ENCODE data around the gene TRAF1. TPM values are rescaled to one million over a fixed set of nuclear protein-coding genes. Genes with fewer than 3 reads are reported as not detected.

TRAF1 gene
- total and polyA plus RNA-seq, 4 experiments from 2014 or later, result 7.8 to 181 (median 94.3) TPM

DNA sequence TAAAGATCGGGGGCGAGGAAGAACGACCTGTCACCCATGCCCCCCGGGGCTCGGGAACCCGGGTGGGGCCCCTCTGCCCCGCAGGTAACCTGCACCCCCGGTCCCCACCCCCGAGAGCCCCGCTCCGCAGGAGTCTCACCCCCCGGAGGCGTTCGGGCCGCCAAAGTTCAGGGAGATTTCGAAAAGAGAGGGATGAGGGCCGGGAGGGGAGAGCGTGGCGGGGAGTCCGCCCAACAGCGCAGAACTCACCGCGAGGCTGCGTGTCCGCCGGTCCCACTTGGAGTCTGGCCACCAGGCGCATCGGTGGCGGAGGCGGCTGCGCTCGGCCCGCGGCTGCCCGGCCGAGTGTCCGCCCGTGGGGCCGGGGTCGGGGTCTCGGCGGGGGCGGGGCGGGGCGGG, 49.8 kb downstream of the TRAF1 start, which contains the start of gene PHF19:
TSS of gene PHF19 (minus strand) at position 347 of the 399 bp plus-strand sequence. CDS start 2,447 bp downstream, outside the sequence.
- Histone ChIP-seq H3K4me1 (ENCODE audit: insufficient read depth, low read length) (peaks cover 80% of the 10 kb centered on the region), H3K4me3 (ENCODE audit: low read length in 2 of 2) (peak within 1 kb of the TSS; percentile 67 to 83), H3K9me3 (ENCODE audit: control insufficient read depth in 1 of 2, low read length in 2 of 2) (no peaks in the 10 kb centered on the region), H3K27ac (ENCODE audit: low read depth, low read length) (peak within 1 kb of the TSS; percentile 78), H3K27me3 (ENCODE audit: insufficient read depth, low read length) (no peaks in the 10 kb centered on the region), H3K36me3 (ENCODE audit: insufficient read depth, low read length) (peaks cover 21% of the 10 kb centered on the region)
- POLR2A ChIA-PET (ENCODE audit: partially characterized antibody), result interaction anchor here (0.9 to 74.5 kb wide), 7 partner anchors 8 to 196 kb away, joined by 3 to 5577 read pairs (median 7); partner anchors contain the start of genes FBXW2, PSMD5 and TRAF1
- Mint-ChIP-seq H3K4me3 (peak within 1 kb of the TSS; percentile 88 to 99 (median 96)), H3K27me3 (no peaks in the 10 kb centered on the region), H3K36me3 (peaks cover 14 to 38% of the 10 kb centered on the region in 2 donors), H3K4me1 (peaks cover 64 to 85% (median 72%) of the 10 kb centered on the region in 4 donors), H3K9me3 (no peaks in the 10 kb centered on the region), H3K27ac (peak within 1 kb of the TSS; percentile 88 to 99 (median 97))
- intact Hi-C loops (cut with micrococcal nuclease), result loop anchor here (1.0 to 5.0 kb wide), 6 partner anchors 34 to 184 kb away; partner anchors contain the start of genes PSMD5 and TRAF1
- CTCF ChIA-PET (ENCODE audit: partially characterized antibody), result interaction anchor here (1.0 to 16.8 kb wide), 5 partner anchors 10 to 184 kb away, joined by 3 to 254 read pairs (median 4); no protein-coding TSS in a partner anchor
- DNase-seq, result peak in 2 of 5 donors; percentile 40 to 58

DNA sequence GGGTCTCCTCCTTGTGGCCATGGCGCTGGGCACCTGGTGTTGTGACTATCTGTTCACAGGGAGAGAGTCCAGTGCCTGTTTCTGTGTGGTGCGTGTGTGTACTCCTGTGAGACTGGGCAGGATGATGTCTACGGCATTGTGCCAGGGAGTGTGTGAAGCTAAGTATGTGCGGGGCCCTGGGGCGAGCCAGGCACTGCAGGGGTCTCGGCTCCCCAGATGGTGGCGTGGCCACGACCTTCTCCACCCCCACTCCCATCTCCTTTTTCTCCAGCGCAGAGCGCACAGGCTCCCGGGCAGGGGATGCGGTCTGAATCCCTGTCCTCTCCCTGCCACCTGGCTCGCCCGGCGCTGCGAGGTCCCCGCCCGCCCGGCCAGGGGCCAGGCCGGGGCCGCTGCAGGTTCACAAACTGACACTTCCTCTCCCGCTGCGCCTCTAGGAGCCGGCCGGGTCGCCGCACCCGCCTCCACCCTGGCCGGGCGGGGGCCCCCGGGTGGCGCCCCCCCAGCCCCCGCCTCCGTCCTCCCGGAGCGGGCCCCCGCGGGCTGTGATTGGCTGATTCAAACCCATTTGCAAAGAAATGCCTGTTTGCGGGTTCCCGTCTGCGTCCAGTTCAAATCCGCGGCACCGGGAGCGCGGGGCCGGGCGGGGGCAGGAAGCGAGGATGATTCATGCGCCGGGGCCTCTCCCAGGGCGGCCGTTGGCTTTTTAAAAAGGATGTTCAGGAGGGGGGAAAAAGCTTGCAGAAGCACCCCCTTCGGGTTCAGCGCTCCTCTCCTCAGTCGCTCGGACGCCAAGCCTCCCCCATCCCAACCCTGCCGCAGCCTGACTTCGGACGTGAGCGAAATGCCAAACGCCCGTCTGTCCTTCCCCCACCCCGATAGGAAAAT, 50.4 kb downstream of the TRAF1 start:
- peaks cover 73% of the 10 kb centered on the region for H3K4me1 ChIP-seq (ENCODE audit: insufficient read depth, low read length)
- no peaks in the 10 kb centered on the region for H3K9me3 ChIP-seq (ENCODE audit: control insufficient read depth in 1 of 2, low read length in 2 of 2)
- ChIA-PET CTCF (ENCODE audit: partially characterized antibody) (interaction anchor here (0.9 to 16.8 kb wide), 7 partner anchors 8 to 184 kb away, joined by 3 to 254 read pairs (median 4); no protein-coding TSS in a partner anchor), POLR2A (ENCODE audit: partially characterized antibody) (interaction anchor here (0.9 to 74.5 kb wide), 5 partner anchors 7 to 83 kb away, joined by 3 to 5577 read pairs (median 13); partner anchors contain the start of genes FBXW2, PSMD5 and TRAF1)
- peaks cover 14 to 43% of the 10 kb centered on the region in 2 donors for H3K36me3 Mint-ChIP-seq
- H3K4me3 Mint-ChIP-seq, result peak overlapping the region; percentile 81 to 91 (median 85)
- intact Hi-C loops (cut with micrococcal nuclease), result loop anchor here (1.0 to 5.0 kb wide), 6 partner anchors 33 to 185 kb away; partner anchors contain the start of genes PSMD5 and TRAF1
- no peaks in the 10 kb centered on the region for H3K9me3 Mint-ChIP-seq
- peaks cover 61 to 80% (median 66%) of the 10 kb centered on the region in 4 donors for H3K4me1 Mint-ChIP-seq
- peak overlapping the region; percentile 78 for H3K27ac ChIP-seq (ENCODE audit: low read depth, low read length)
- DNase-seq, result peak; percentile 61 to 89 (median 67)
- no peaks in the 10 kb centered on the region for H3K27me3 ChIP-seq (ENCODE audit: insufficient read depth, low read length)
- no peaks in the 10 kb centered on the region for H3K27me3 Mint-ChIP-seq
- peaks cover 21% of the 10 kb centered on the region for H3K36me3 ChIP-seq (ENCODE audit: insufficient read depth, low read length)
- peak overlapping the region; percentile 67 to 83 for H3K4me3 ChIP-seq (ENCODE audit: low read length in 2 of 2)
- H3K27ac Mint-ChIP-seq, result peak overlapping the region; percentile 85 to 98 (median 93)

DNA sequence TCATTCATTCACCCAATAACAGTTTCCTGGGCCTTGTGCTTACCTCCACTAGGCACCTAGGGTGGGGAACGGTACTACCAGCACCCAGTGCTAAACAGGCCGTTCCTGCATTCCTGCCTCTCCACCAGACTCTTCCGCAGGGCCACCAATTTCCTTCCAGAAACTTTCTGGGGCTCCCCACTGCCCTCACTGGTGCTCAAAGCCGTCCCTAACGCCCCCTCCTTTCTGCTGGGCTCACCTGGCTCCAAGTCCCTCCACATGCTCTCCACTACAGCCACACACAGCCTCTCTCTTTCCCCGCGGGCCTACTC, 51.0 kb downstream of the TRAF1 start:
- Histone ChIP-seq H3K27ac (ENCODE audit: low read depth, low read length) (peak overlapping the region; percentile 78), H3K36me3 (ENCODE audit: insufficient read depth, low read length) (peaks cover 21% of the 10 kb centered on the region), H3K4me1 (ENCODE audit: insufficient read depth, low read length) (peaks cover 67% of the 10 kb centered on the region), H3K4me3 (ENCODE audit: low read length in 2 of 2) (peak overlapping the region; percentile 27 to 83), H3K9me3 (ENCODE audit: control insufficient read depth in 1 of 2, low read length in 2 of 2) (no peaks in the 10 kb centered on the region), H3K27me3 (ENCODE audit: insufficient read depth, low read length) (no peaks in the 10 kb centered on the region)
- intact Hi-C loops (cut with micrococcal nuclease), result loop anchor here (5.0 kb wide), 1 partner anchor 107 kb away; no protein-coding TSS in a partner anchor
- peaks cover 14 to 46% of the 10 kb centered on the region in 2 donors for H3K36me3 Mint-ChIP-seq
- peak in 2 of 5 donors; percentile 26 to 33 for DNase-seq
- ChIA-PET POLR2A (ENCODE audit: partially characterized antibody) (interaction anchor here (4.5 to 74.5 kb wide), 2 partner anchors 32 to 38 kb away, joined by 25 to 5577 read pairs; partner anchors contain the start of genes PSMD5 and TRAF1), CTCF (ENCODE audit: partially characterized antibody) (interaction anchor here (0.9 to 16.8 kb wide), 4 partner anchors 9 to 59 kb away, joined by 3 to 254 read pairs (median 4); no protein-coding TSS in a partner anchor)
- peaks cover 59 to 77% (median 62%) of the 10 kb centered on the region in 4 donors for H3K4me1 Mint-ChIP-seq
- no peaks in the 10 kb centered on the region for H3K9me3 Mint-ChIP-seq
- H3K27me3 Mint-ChIP-seq, result no peaks in the 10 kb centered on the region
- H3K4me3 Mint-ChIP-seq, result peak overlapping the region; percentile 46 to 91 (median 78)
- H3K27ac Mint-ChIP-seq, result peak overlapping the region; percentile 85 to 98 (median 93)

DNA sequence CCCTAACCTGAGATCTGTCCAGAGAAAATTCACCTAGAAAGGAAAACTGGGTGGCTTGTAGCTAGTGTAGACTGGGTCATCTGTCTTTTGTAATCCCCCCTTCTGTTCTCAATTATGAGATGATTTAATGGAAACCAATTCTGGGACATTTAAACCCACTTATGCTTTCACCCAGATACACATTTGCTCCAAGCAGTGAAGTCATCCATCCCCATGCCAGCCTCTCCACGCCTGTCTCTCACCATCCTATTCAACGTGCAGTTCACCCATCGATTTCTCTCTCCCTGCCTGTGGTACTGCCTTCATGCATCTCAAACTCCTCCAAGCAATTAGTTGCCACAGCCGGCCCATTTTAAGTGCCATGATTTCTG, 51.4 kb downstream of the TRAF1 start:
- H3K27ac Mint-ChIP-seq, result peak overlapping the region; percentile 85 to 98 (median 93)
- H3K4me1 Mint-ChIP-seq, result peaks cover 55 to 73% (median 59%) of the 10 kb centered on the region in 4 donors

DNA sequence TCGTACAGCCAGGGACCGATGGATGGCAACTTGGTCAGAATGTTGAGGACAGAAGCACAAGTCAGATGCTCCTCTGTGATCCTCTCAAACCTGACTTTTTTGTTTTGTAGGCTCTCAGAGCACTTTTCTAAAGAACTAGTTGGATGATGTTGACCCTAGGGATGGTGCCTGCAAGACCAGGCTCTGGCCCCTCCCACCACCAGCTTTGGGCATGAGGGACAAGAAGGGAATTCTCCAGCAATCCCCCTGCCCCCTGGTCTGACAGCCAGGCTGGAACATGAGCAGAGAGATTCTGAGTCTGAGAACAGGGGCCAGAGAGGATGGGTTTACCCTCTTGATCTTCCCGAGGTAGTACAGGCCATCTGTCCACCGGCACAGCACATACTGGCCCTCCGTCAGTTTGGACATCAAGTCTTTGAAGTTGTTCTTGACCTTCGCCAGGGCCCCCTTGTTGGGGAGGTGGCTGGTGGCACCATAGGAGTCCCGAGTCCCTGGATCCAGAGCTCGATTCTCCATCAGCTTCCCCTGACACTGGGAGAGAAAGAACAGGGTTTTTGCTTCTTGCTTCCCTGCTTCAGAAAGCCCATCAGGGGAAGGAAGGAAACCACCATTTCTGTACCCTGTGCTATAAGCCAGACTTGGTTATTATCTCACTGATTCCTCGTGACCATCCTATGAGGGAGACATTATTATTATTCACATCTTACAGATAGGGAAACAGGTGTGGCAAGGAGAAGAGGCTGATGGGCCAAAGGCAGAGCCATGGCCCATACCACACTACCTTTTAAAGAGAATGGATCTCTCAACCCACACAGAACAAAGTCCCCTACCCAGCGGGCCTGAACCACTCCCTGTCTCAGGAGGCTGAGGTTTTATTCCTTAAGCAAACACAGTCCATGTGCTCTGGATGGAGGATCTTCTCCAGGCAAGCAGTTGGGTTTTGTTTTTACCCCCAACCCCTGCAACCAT, 52.1 kb downstream of the TRAF1 start:
- peaks cover 14 to 46% of the 10 kb centered on the region in 2 donors for H3K36me3 Mint-ChIP-seq
- no peaks in the 10 kb centered on the region for H3K9me3 Mint-ChIP-seq
- Histone ChIP-seq H3K4me3 (ENCODE audit: low read length in 2 of 2) (no peak overlapping the region), H3K4me1 (ENCODE audit: insufficient read depth, low read length) (peaks cover 66% of the 10 kb centered on the region), H3K27me3 (ENCODE audit: insufficient read depth, low read length) (no peaks in the 10 kb centered on the region), H3K36me3 (ENCODE audit: insufficient read depth, low read length) (peaks cover 23% of the 10 kb centered on the region), H3K27ac (ENCODE audit: low read depth, low read length) (peak overlapping the region; percentile 78), H3K9me3 (ENCODE audit: control insufficient read depth in 1 of 2, low read length in 2 of 2) (no peaks in the 10 kb centered on the region)
- ChIA-PET CTCF (ENCODE audit: partially characterized antibody) (interaction anchor here (0.5 to 16.8 kb wide), 9 partner anchors 11 to 199 kb away, joined by 3 to 254 read pairs (median 4); no protein-coding TSS in a partner anchor), POLR2A (ENCODE audit: partially characterized antibody) (interaction anchor here (0.5 to 74.5 kb wide), 7 partner anchors 20 to 82 kb away, joined by 3 to 5577 read pairs (median 13); partner anchors contain the start of genes FBXW2, PSMD5 and TRAF1)
- H3K4me3 Mint-ChIP-seq, result peak overlapping the region in 4 of 8 donors; percentile 1 to 80 (median 20)
- H3K4me1 Mint-ChIP-seq, result peaks cover 54 to 70% (median 60%) of the 10 kb centered on the region in 4 donors
- intact Hi-C loops (cut with micrococcal nuclease), result loop anchor here (5.0 kb wide), 1 partner anchor 108 kb away; no protein-coding TSS in a partner anchor
- peak overlapping the region; percentile 79 to 98 (median 93) for H3K27ac Mint-ChIP-seq
- no peak for DNase-seq
- no peaks in the 10 kb centered on the region for H3K27me3 Mint-ChIP-seq

More for the DNA sequence above, 51.4 kb downstream of the TRAF1 start:
- Histone ChIP-seq H3K27me3 (ENCODE audit: insufficient read depth, low read length) (no peaks in the 10 kb centered on the region), H3K27ac (ENCODE audit: low read depth, low read length) (peak overlapping the region; percentile 78), H3K4me3 (ENCODE audit: low read length in 2 of 2) (no peak overlapping the region), H3K4me1 (ENCODE audit: insufficient read depth, low read length) (peaks cover 66% of the 10 kb centered on the region), H3K36me3 (ENCODE audit: insufficient read depth, low read length) (peaks cover 21% of the 10 kb centered on the region), H3K9me3 (ENCODE audit: control insufficient read depth in 1 of 2, low read length in 2 of 2) (no peaks in the 10 kb centered on the region)
- peaks cover 14 to 46% of the 10 kb centered on the region in 2 donors for H3K36me3 Mint-ChIP-seq
- H3K9me3 Mint-ChIP-seq, result no peaks in the 10 kb centered on the region
- CTCF ChIA-PET (ENCODE audit: partially characterized antibody), result interaction anchor here (1.0 to 16.8 kb wide), 4 partner anchors 15 to 59 kb away, joined by 3 to 254 read pairs (median 8); no protein-coding TSS in a partner anchor
- DNase-seq, result peak in 1 of 5 donors; percentile 16
- POLR2A ChIA-PET (ENCODE audit: partially characterized antibody), result interaction anchor here (2.4 to 74.5 kb wide), 3 partner anchors 32 to 82 kb away, joined by 13 to 5577 read pairs (median 25); partner anchors contain the start of genes FBXW2, PSMD5 and TRAF1
- intact Hi-C loops (cut with micrococcal nuclease), result loop anchor here (5.0 kb wide), 1 partner anchor 107 kb away; no protein-coding TSS in a partner anchor
- no peaks in the 10 kb centered on the region for H3K27me3 Mint-ChIP-seq
- H3K4me3 Mint-ChIP-seq, result peak overlapping the region; percentile 46 to 91 (median 78)

DNA sequence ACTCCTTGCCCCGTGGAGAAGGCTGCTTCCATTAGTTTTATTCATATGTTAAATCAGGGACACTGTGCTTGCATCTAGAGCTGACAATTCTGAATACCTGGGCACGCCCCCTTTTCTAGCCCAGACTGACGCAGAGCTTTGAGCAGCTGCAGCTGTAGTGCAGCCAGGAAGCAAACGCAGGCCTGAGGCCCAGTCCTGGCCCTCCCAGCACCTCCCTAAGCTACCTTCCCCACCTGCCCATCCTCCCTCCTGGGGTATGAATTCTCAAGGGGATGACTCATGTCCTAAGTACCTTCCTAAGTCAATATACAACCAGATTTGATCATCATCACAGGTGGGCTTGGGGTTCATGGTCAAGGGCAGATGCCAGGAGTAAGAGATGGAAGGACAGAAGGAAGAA, 53.1 kb downstream of the TRAF1 start:
- no peaks in the 10 kb centered on the region for H3K9me3 ChIP-seq (ENCODE audit: control insufficient read depth in 1 of 2, low read length in 2 of 2)
- H3K4me3 ChIP-seq (ENCODE audit: low read length in 2 of 2), result no peak overlapping the region
- peak in 1 of 5 donors; percentile 57 for DNase-seq
- no peaks in the 10 kb centered on the region for H3K27me3 ChIP-seq (ENCODE audit: insufficient read depth, low read length)
- ChIA-PET CTCF (ENCODE audit: partially characterized antibody) (interaction anchor here (0.7 to 16.8 kb wide), 11 partner anchors 12 to 200 kb away, joined by 3 to 254 read pairs (median 8); partner anchors contain the start of gene TRAF1), POLR2A (ENCODE audit: partially characterized antibody) (interaction anchor here (1.1 to 74.5 kb wide), 6 partner anchors 8 to 81 kb away, joined by 3 to 5577 read pairs (median 11); partner anchors contain the start of genes FBXW2, PSMD5 and TRAF1)
- intact Hi-C loops (cut with micrococcal nuclease), result no loop called here
- H3K27ac ChIP-seq (ENCODE audit: low read depth, low read length), result peak overlapping the region; percentile 78
- Mint-ChIP-seq H3K4me1 (peaks cover 47 to 68% (median 53%) of the 10 kb centered on the region in 4 donors), H3K4me3 (peak overlapping the region in 4 of 8 donors; percentile 17 to 61 (median 24)), H3K27ac (peak overlapping the region; percentile 79 to 98 (median 93)), H3K36me3 (peaks cover 14 to 51% of the 10 kb centered on the region in 2 donors), H3K9me3 (no peaks in the 10 kb centered on the region), H3K27me3 (no peaks in the 10 kb centered on the region)
- H3K36me3 ChIP-seq (ENCODE audit: insufficient read depth, low read length), result peaks cover 23% of the 10 kb centered on the region
- H3K4me1 ChIP-seq (ENCODE audit: insufficient read depth, low read length), result peaks cover 62% of the 10 kb centered on the region
